HCT116 (cell line): ENCODE data around the gene LAIR1. TPM values are rescaled to one million over a fixed set of nuclear protein-coding genes. Genes with fewer than 3 reads are reported as not detected.

Experiments used
- ATAC-seq: fragments of 200-7000 bp; cut with Tn5 transposase; 2 replicates; pipeline ENCODE4 v1.9.1; 2020; ENCODE audit warnings: mild to moderate bottlenecking, moderate library complexity
- BruUV-seq: library from RNA; stranded (reverse); fragments of 400-500 nt; replicated peaks from 2 replicates; lab custom pipeline; 2021; lab: Mats Ljungman, UMichigan
- CTCF ChIA-PET: fragments of 300-600 bp; sonication (Branson Sonifier 250); formaldehyde crosslinking; loops from one replicate; lab custom pipeline; 2021; ENCODE audit warnings: antibody characterized with exemption; lab: Charles Lee
- POLR2A ChIA-PET: fragments of 300-600, 350-600 bp; sonication (Branson Sonifier 250); formaldehyde crosslinking; loops from one replicate; lab custom pipeline; 2021; ENCODE audit warnings: antibody characterized with exemption; lab: Charles Lee
- RAD21 ChIA-PET, 2 experiments: fragments of 300-600 bp; sonication (Branson Sonifier 250); formaldehyde crosslinking; loops; one replicate each; lab custom pipeline; 2023; ENCODE audit warnings: low total read pairs in 2 of 2; ENCODE audit not compliant: uncharacterized antibody in 2 of 2, unreplicated experiment in 2 of 2, low non-redundant PET in 1 of 2; lab: Charles Lee
- DNase-seq: peaks from one replicate; pipeline ENCODE4 v3.0.0-alpha.2; 2010; ENCODE audit warnings: low read depth, low spot score
- H2AFZ ChIP-seq: fragments of 200-600 bp; shearing (Covaris generic), sonication (generic); 2 replicates; pipeline ENCODE4 v1.6.1; 2017; ENCODE audit warnings: low read depth, mixed run types, mixed read lengths, antibody characterized with exemption, low read length; ENCODE audit not compliant: poor library complexity, severe bottlenecking
- H3K27ac ChIP-seq: 2 replicates; pipeline ENCODE4 v1.5.1; 2012; ENCODE audit warnings: low read depth, low read length
- H3K27me3 ChIP-seq: fragments of 200-600 bp; sonication (generic); 2 replicates; pipeline ENCODE4 v1.6.1; 2016; ENCODE audit warnings: mixed run types, low read length, mixed read lengths; ENCODE audit not compliant: insufficient read depth
- H3K36me3 ChIP-seq, 2 experiments: fragments of 200-500 bp in 1 of 2; fragments of 200-600 bp in 1 of 2; sonication (Bioruptor generic) in 1 of 2; sonication (generic) in 1 of 2; 2 replicates each; pipeline versions ENCODE4 v1.5.1 to v1.6.1; 2014 to 2016; ENCODE audit warnings: low read length in 2 of 2, inconsistent platforms in 1 of 2, mixed read lengths in 1 of 2, mixed run types in 1 of 2; ENCODE audit not compliant: insufficient read depth in 2 of 2, control insufficient read depth in 1 of 2
- H3K4me1 ChIP-seq, 2 experiments: fragments of 200-600 bp in 1 of 2; sonication (generic) in 1 of 2; 2 replicates each; pipeline versions ENCODE4 v1.5.1 to v1.6.1; 2012 to 2017; ENCODE audit warnings: low read length in 2 of 2, inconsistent platforms in 1 of 2, mild to moderate bottlenecking in 1 of 2, mixed read lengths in 1 of 2, mixed run types in 1 of 2, moderate library complexity in 1 of 2; ENCODE audit not compliant: insufficient read depth in 2 of 2, control insufficient read depth in 1 of 2
- H3K4me2 ChIP-seq: fragments of 200-600 bp; sonication (generic); 2 replicates; pipeline ENCODE4 v1.6.1; 2017; ENCODE audit warnings: mixed run types, low read length, mixed read lengths
- H3K4me3 ChIP-seq, 2 experiments: fragments of 200-600 bp in 1 of 2; sonication (generic) in 1 of 2; replicated peaks in 1 of 2; 2 replicates each; pipeline ENCODE4 v1.5.1; 2011 to 2016; ENCODE audit warnings: low read length in 2 of 2, control low read depth in 1 of 2, low read depth in 1 of 2, mild to moderate bottlenecking in 1 of 2, mixed read lengths in 1 of 2, mixed run types in 1 of 2
- H3K79me2 ChIP-seq: fragments of 200-600 bp; sonication (generic); 2 replicates; pipeline ENCODE4 v1.6.1; 2017; ENCODE audit warnings: mild to moderate bottlenecking, mixed run types, low read length, moderate library complexity, mixed read lengths; ENCODE audit not compliant: insufficient read depth
- H3K9ac ChIP-seq: fragments of 200-600 bp; sonication (generic); 2 replicates; pipeline ENCODE4 v1.6.1; 2016; ENCODE audit warnings: low read length, mixed read lengths
- H3K9me2 ChIP-seq: fragments of 200-600 bp; sonication (generic), shearing (Covaris generic); 2 replicates; pipeline ENCODE4 v1.6.1; 2017; ENCODE audit warnings: mixed run types, mild to moderate bottlenecking, moderate library complexity; ENCODE audit not compliant: insufficient read depth
- H3K9me3 ChIP-seq, 2 experiments: fragments of 200-500 bp in 1 of 2; fragments of 200-600 bp in 1 of 2; sonication (Bioruptor generic) in 1 of 2; sonication (generic) in 1 of 2; 2 replicates each; pipeline ENCODE4 v1.6.1; 2014 to 2017; ENCODE audit warnings: low read length in 2 of 2, mixed read lengths in 2 of 2, inconsistent platforms in 1 of 2, low read depth in 1 of 2, mild to moderate bottlenecking in 1 of 2, mixed run types in 1 of 2, moderate library complexity in 1 of 2; ENCODE audit not compliant: control insufficient read depth in 1 of 2, insufficient read depth in 1 of 2
- H4K20me1 ChIP-seq: fragments of 200-600 bp; sonication (generic), shearing (Covaris generic); 2 replicates; pipeline ENCODE4 v1.6.1; 2017; ENCODE audit warnings: mixed run types, mild to moderate bottlenecking, moderate library complexity; ENCODE audit not compliant: insufficient read depth
- CEBPB ChIP-seq: IDR thresholded peaks from 2 replicates; pipeline ENCODE4 v1.6.1; 2012; ENCODE audit warnings: low read depth
- ELF1 ChIP-seq: IDR thresholded peaks from 2 replicates; pipeline ENCODE4 v1.6.1; 2012; ENCODE audit warnings: low read depth, borderline replicate concordance
- EZH2 ChIP-seq: fragments of 200-600 bp; sonication (generic); IDR thresholded peaks from 2 replicates; pipeline ENCODE4 v1.6.1; 2017; ENCODE audit warnings: antibody characterized with exemption, mixed run types
- EZH2phosphoT487 ChIP-seq: fragments of 200-600 bp; IDR thresholded peaks from 2 replicates; pipeline ENCODE4 v1.6.1; 2018; ENCODE audit warnings: antibody characterized with exemption, borderline replicate concordance
- FOSL1 ChIP-seq: IDR thresholded peaks from 2 replicates; pipeline ENCODE4 v1.6.1; 2012; ENCODE audit warnings: low read depth
- JUND ChIP-seq: IDR thresholded peaks from 2 replicates; pipeline ENCODE4 v1.6.1; 2012
- POLR2A ChIP-seq: IDR thresholded peaks from 2 replicates; pipeline ENCODE4 v1.7.0; 2011; ENCODE audit warnings: borderline replicate concordance; ENCODE audit not compliant: insufficient read depth, insufficient read length; ENCODE audit errors: extremely low read depth
- POLR2AphosphoS5 ChIP-seq: IDR thresholded peaks from 2 replicates; pipeline ENCODE4 v1.6.1; 2011; ENCODE audit warnings: mild to moderate bottlenecking, low read depth, low read length, moderate library complexity
- RAD21 ChIP-seq: IDR thresholded peaks from 2 replicates; pipeline ENCODE4 v1.6.1; 2012; ENCODE audit warnings: low read depth, mild to moderate bottlenecking
- SIN3A ChIP-seq: IDR thresholded peaks from 2 replicates; pipeline ENCODE4 v1.6.1; 2012; ENCODE audit warnings: low read depth
- SP1 ChIP-seq: IDR thresholded peaks from 2 replicates; pipeline ENCODE4 v1.6.1; 2012; ENCODE audit warnings: low read depth
- TCF7L2 ChIP-seq: IDR thresholded peaks from 2 replicates; pipeline ENCODE4 v1.7.0; 2011; ENCODE audit warnings: borderline replicate concordance, inconsistent platforms; ENCODE audit not compliant: insufficient read depth, insufficient read length; ENCODE audit errors: extremely low read depth
- YY1 ChIP-seq: IDR thresholded peaks from 2 replicates; pipeline ENCODE4 v1.6.1; 2011; ENCODE audit warnings: low read length, low read depth, moderate library complexity, mild to moderate bottlenecking; ENCODE audit not compliant: insufficient replicate concordance; ENCODE audit errors: extremely low read depth
- ZFX ChIP-seq: fragments of 450-650 bp; IDR thresholded peaks from 2 replicates; pipeline ENCODE4 v1.6.1; 2017
- intact Hi-C: fragments of 100-400 bp; cut with micrococcal nuclease; formaldehyde crosslinking; loops from 2 replicates; pipeline ENCODE4 v1.10.0; 2022
- total RNA-seq: library from RNA; stranded (reverse); gene quantifications from one replicate; pipeline ENCODE4 v1.2.1, GENCODE V29; 2021; ENCODE audit not compliant: unreplicated experiment
- TF ChIP-seq, protein P1 (sequence below): IDR thresholded peaks from 2 replicates; pipeline ENCODE4 v1.6.1; 2012
- TF ChIP-seq, protein P2 (sequence below): IDR thresholded peaks from 2 replicates; pipeline ENCODE4 v1.6.1; 2011; ENCODE audit warnings: mild to moderate bottlenecking, low read length, moderate library complexity; ENCODE audit not compliant: insufficient replicate concordance; ENCODE audit errors: extremely low read depth
- TF ChIP-seq, protein P3 (sequence below): IDR thresholded peaks from 2 replicates; pipeline ENCODE4 v1.6.1; 2012; ENCODE audit warnings: low read depth
- TF ChIP-seq, protein P4 (sequence below), 3 experiments: fragments of 200-600 bp in 1 of 3; sonication (generic) in 1 of 3; IDR thresholded peaks in 2 of 3; conservative IDR thresholded peaks in 1 of 3; 2 replicates each; pipeline ENCODE4 v1.5.1; 2012 to 2017; ENCODE audit warnings: low read depth in 2 of 3, low read length in 2 of 3, antibody characterized with exemption in 1 of 3, borderline replicate concordance in 1 of 3, control low read depth in 1 of 3, mild to moderate bottlenecking in 1 of 3, mixed read lengths in 1 of 3, mixed run types in 1 of 3, moderate library complexity in 1 of 3; ENCODE audit not compliant: insufficient read depth in 1 of 3

LAIR1 gene
- total RNA-seq, 1 experiment from 2014 or later: 0.89 TPM

DNA sequence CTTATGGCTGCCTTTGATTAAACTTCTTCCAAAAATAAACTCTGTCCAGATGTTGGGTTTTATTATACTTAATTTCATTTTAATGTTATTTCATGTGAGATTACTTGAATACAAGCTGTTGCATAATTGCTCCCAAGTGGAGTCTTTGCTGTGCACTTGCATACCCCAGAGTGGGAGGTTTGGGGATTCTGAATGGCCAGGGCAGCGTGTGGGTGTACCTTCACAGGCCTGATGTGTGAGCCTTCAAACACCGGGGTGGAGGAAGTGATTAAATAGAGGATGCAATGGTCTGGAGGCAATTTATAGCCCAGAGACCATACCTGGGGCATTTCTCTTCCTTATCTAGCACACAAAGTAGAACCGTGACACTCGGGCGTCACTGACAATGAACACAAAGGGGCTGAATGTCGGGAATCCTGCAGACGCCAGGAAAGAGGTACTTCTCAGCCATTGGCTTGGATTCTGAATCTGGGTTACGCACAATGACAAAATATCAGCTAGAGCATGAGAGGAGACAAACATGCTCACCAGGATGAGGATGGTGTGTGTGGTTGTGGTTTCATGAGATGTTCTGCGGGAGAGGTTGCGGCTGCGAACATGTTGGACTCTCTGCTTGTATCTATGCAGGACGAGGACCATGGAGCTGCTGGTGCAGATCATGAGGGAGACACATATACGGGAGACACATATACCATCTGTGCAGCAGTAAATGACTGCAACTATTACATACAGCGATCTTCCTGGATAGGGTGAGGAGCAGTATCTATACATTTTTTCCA lies 44.6 kb downstream of the LAIR1 start:
- Histone ChIP-seq H3K27me3 (no peaks in the 10 kb centered on the region), H3K4me2 (no peak overlapping the region), H3K4me3 (no peak overlapping the region), H2AFZ (no peak overlapping the region), H3K9ac (no peak overlapping the region), H3K36me3 (no peaks in the 10 kb centered on the region), H3K4me1 (no peaks in the 10 kb centered on the region), H3K79me2 (no peaks in the 10 kb centered on the region), H4K20me1 (no peaks in the 10 kb centered on the region), H3K27ac (no peak overlapping the region), H3K9me3 (peaks cover 0 to 6% of the 10 kb centered on the region in 2 experiments; a peak in 2 of 4 replicates), H3K9me2 (no peaks in the 10 kb centered on the region)
- TF ChIP-seq ELF1 (no peak), ZFX (no peak), POLR2AphosphoS5 (no peak), EZH2 (no peak), FOSL1 (no peak), SP1 (no peak), YY1 (no peak), CEBPB (no peak), SIN3A (no peak), JUND (no peak), RAD21 (no peak), TCF7L2 (no peak), EZH2phosphoT487 (no peak), POLR2A (no peak)
- TF ChIP-seq, protein P1, sequence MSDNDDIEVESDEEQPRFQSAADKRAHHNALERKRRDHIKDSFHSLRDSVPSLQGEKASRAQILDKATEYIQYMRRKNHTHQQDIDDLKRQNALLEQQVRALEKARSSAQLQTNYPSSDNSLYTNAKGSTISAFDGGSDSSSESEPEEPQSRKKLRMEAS: no peak
- TF ChIP-seq, protein P2, sequence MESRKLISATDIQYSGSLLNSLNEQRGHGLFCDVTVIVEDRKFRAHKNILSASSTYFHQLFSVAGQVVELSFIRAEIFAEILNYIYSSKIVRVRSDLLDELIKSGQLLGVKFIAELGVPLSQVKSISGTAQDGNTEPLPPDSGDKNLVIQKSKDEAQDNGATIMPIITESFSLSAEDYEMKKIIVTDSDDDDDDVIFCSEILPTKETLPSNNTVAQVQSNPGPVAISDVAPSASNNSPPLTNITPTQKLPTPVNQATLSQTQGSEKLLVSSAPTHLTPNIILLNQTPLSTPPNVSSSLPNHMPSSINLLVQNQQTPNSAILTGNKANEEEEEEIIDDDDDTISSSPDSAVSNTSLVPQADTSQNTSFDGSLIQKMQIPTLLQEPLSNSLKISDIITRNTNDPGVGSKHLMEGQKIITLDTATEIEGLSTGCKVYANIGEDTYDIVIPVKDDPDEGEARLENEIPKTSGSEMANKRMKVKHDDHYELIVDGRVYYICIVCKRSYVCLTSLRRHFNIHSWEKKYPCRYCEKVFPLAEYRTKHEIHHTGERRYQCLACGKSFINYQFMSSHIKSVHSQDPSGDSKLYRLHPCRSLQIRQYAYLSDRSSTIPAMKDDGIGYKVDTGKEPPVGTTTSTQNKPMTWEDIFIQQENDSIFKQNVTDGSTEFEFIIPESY: no peak
- TF ChIP-seq, protein P3, sequence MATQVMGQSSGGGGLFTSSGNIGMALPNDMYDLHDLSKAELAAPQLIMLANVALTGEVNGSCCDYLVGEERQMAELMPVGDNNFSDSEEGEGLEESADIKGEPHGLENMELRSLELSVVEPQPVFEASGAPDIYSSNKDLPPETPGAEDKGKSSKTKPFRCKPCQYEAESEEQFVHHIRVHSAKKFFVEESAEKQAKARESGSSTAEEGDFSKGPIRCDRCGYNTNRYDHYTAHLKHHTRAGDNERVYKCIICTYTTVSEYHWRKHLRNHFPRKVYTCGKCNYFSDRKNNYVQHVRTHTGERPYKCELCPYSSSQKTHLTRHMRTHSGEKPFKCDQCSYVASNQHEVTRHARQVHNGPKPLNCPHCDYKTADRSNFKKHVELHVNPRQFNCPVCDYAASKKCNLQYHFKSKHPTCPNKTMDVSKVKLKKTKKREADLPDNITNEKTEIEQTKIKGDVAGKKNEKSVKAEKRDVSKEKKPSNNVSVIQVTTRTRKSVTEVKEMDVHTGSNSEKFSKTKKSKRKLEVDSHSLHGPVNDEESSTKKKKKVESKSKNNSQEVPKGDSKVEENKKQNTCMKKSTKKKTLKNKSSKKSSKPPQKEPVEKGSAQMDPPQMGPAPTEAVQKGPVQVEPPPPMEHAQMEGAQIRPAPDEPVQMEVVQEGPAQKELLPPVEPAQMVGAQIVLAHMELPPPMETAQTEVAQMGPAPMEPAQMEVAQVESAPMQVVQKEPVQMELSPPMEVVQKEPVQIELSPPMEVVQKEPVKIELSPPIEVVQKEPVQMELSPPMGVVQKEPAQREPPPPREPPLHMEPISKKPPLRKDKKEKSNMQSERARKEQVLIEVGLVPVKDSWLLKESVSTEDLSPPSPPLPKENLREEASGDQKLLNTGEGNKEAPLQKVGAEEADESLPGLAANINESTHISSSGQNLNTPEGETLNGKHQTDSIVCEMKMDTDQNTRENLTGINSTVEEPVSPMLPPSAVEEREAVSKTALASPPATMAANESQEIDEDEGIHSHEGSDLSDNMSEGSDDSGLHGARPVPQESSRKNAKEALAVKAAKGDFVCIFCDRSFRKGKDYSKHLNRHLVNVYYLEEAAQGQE: no peak
- TF ChIP-seq, protein P4, sequence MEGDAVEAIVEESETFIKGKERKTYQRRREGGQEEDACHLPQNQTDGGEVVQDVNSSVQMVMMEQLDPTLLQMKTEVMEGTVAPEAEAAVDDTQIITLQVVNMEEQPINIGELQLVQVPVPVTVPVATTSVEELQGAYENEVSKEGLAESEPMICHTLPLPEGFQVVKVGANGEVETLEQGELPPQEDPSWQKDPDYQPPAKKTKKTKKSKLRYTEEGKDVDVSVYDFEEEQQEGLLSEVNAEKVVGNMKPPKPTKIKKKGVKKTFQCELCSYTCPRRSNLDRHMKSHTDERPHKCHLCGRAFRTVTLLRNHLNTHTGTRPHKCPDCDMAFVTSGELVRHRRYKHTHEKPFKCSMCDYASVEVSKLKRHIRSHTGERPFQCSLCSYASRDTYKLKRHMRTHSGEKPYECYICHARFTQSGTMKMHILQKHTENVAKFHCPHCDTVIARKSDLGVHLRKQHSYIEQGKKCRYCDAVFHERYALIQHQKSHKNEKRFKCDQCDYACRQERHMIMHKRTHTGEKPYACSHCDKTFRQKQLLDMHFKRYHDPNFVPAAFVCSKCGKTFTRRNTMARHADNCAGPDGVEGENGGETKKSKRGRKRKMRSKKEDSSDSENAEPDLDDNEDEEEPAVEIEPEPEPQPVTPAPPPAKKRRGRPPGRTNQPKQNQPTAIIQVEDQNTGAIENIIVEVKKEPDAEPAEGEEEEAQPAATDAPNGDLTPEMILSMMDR (IDR thresholded peaks at IDR 0.05 in 2 of 3, conservative IDR thresholded peaks at IDR 0.05 in 1 of 3; ENCODE audit: borderline replicate concordance in 1 of 3, insufficient read depth in 1 of 3, low read depth in 2 of 3, low read length in 2 of 3): no peak
- BruUV-seq: no TSS peak
- ATAC-seq: no peak
- no peak for DNase-seq
- ChIA-PET RAD21 (no interaction called here), CTCF (no interaction called here), POLR2A (no interaction called here)
- intact Hi-C loops: no loop called here
